Measurements from ENCODE around the gene SPCS1.

The SPCS1 gene

GRCh38 chr3:52696830-52697631 is 8.9 kb upstream of the SPCS1 start:
- Histone ChIP-seq H3K27me3 (ENCODE audit: insufficient read depth, low read length, poor library complexity) (no peaks in the 10 kb centered on the region), H4K20me1 (ENCODE audit: insufficient read depth, low read length) (peaks cover 17% of the 10 kb centered on the region; the same call in 1 of the 2 replicates), H3K4me2 (ENCODE audit: insufficient read depth, low read length) (no peak overlapping the region), H3K27ac (ENCODE audit: low read length) (no peak overlapping the region), H3K4me1 (ENCODE audit: insufficient read depth, low read length) (no peaks in the 10 kb centered on the region), H3K9me3 (ENCODE audit: insufficient read depth, low read length, severe bottlenecking) (no peaks in the 10 kb centered on the region), H3K9ac (ENCODE audit: low read depth, low read length) (no peak overlapping the region), H2AFZ (ENCODE audit: low read depth, low read length) (no peak overlapping the region), H3K79me2 (ENCODE audit: insufficient read depth, low read length) (peaks cover 2% of the 10 kb centered on the region; the same call in 1 of the 2 replicates), H3K36me3 (ENCODE audit: insufficient read depth, low read length) (peaks cover 65% of the 10 kb centered on the region), H3K4me3 (ENCODE audit: low read depth in 1 of 2, low read length in 2 of 2) (no peak overlapping the region)
- 0 out of 3 replicates have a peak, but pooled peaks have one; percentile 14 for ATAC-seq (ENCODE audit: insufficient read depth, low read depth)
- TF ChIP-seq CTCF (IDR thresholded peaks at IDR 0.05; ENCODE audit: borderline replicate concordance, extremely low read depth, low read length, poor library complexity, severe bottlenecking) (no peak), EZH2 (IDR thresholded peaks at IDR 0.05; ENCODE audit: borderline replicate concordance, low read depth, low read length, severe bottlenecking) (no peak)
- DNase-seq, result no peak

DNA sequence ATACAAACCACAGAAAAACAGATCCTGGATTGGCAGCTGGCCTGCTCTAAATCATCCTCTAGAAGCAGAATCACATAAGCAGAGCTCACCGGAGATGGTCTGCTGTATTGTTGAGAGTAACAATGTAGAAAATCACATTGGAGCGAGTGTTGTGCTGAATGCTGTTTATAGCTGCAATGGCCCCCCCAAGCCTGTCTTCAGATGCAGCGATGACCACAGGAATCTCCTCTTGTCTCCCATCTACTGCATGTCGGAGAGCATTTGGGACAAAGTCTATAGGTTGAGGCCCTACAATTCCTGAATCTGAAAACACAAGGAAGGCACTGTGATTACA is 8.3 kb upstream of the SPCS1 start:
- Histone ChIP-seq H3K9ac (ENCODE audit: low read depth, low read length) (no peak overlapping the region), H3K4me3 (ENCODE audit: low read depth in 1 of 2, low read length in 2 of 2) (no peak overlapping the region), H3K79me2 (ENCODE audit: insufficient read depth, low read length) (peaks cover 7% of the 10 kb centered on the region; the same call in 1 of the 2 replicates), H3K4me1 (ENCODE audit: insufficient read depth, low read length) (no peaks in the 10 kb centered on the region), H3K9me3 (ENCODE audit: insufficient read depth, low read length, severe bottlenecking) (no peaks in the 10 kb centered on the region), H3K36me3 (ENCODE audit: insufficient read depth, low read length) (peaks cover 59% of the 10 kb centered on the region), H3K27me3 (ENCODE audit: insufficient read depth, low read length, poor library complexity) (no peaks in the 10 kb centered on the region), H4K20me1 (ENCODE audit: insufficient read depth, low read length) (peaks cover 16% of the 10 kb centered on the region; the same call in 1 of the 2 replicates), H3K27ac (ENCODE audit: low read length) (no peak overlapping the region), H3K4me2 (ENCODE audit: insufficient read depth, low read length) (no peak overlapping the region), H2AFZ (ENCODE audit: low read depth, low read length) (no peak overlapping the region)
- no peak for DNase-seq
- TF ChIP-seq EZH2 (IDR thresholded peaks at IDR 0.05; ENCODE audit: borderline replicate concordance, low read depth, low read length, severe bottlenecking) (no peak), CTCF (IDR thresholded peaks at IDR 0.05; ENCODE audit: borderline replicate concordance, extremely low read depth, low read length, poor library complexity, severe bottlenecking) (no peak)
- 0 out of 3 replicates have a peak, but pooled peaks have one; percentile 13 for ATAC-seq (ENCODE audit: insufficient read depth, low read depth)

GRCh38 chr3:52703341-52703740 is 2.6 kb upstream of the SPCS1 start:
- Histone ChIP-seq H3K9me3 (ENCODE audit: insufficient read depth, low read length, severe bottlenecking) (no peaks in the 10 kb centered on the region), H3K4me1 (ENCODE audit: insufficient read depth, low read length) (peaks cover 35% of the 10 kb centered on the region), H3K27ac (ENCODE audit: low read length) (no peak overlapping the region), H3K4me2 (ENCODE audit: insufficient read depth, low read length) (peak overlapping the region; percentile 99; the same call in 1 of the 2 replicates), H3K9ac (ENCODE audit: low read depth, low read length) (no peak overlapping the region), H2AFZ (ENCODE audit: low read depth, low read length) (no peak overlapping the region), H3K36me3 (ENCODE audit: insufficient read depth, low read length) (peaks cover 15% of the 10 kb centered on the region), H3K79me2 (ENCODE audit: insufficient read depth, low read length) (peaks cover 56% of the 10 kb centered on the region), H4K20me1 (ENCODE audit: insufficient read depth, low read length) (0 out of 2 replicates have a peak, but pooled peaks cover 6% of the 10 kb centered on the region), H3K4me3 (ENCODE audit: low read depth in 1 of 2, low read length in 2 of 2) (no peak overlapping the region), H3K27me3 (ENCODE audit: insufficient read depth, low read length, poor library complexity) (no peaks in the 10 kb centered on the region)
- DNase-seq (no peak), ATAC-seq (ENCODE audit: insufficient read depth, low read depth) (no peak)
- TF ChIP-seq EZH2 (IDR thresholded peaks at IDR 0.05; ENCODE audit: borderline replicate concordance, low read depth, low read length, severe bottlenecking), result no peak
- no peak for TF ChIP-seq CTCF (IDR thresholded peaks at IDR 0.05; ENCODE audit: borderline replicate concordance, extremely low read depth, low read length, poor library complexity, severe bottlenecking)

Data from DND-41 (cell line).